Neutrophil (primary cell): Measurements from ENCODE around the gene GATC.

ENCODE experiments used
- H3K27ac ChIP-seq: fragments of 200-600 bp; sonication (generic); 2 replicates; pipeline ENCODE4 v1.5.1; 2016; ENCODE audit warnings: mild to moderate bottlenecking, moderate library complexity
- H3K27me3 ChIP-seq: fragments of 200-600 bp; sonication (generic); 2 replicates; pipeline ENCODE4 v1.6.0; 2016; ENCODE audit warnings: mild to moderate bottlenecking
- H3K36me3 ChIP-seq: fragments of 200-600 bp; sonication (generic); 2 replicates; pipeline ENCODE4 v1.5.1; 2017
- H3K4me1 ChIP-seq, 2 experiments: fragments of 200-600 bp in 1 of 2; sonication (generic) in 1 of 2; 1 replicate in 1 of 2; 2 replicates in 1 of 2; pipeline versions ENCODE4 v1.5.1 to v1.6.1; 2013 to 2016; ENCODE audit warnings: low read depth in 1 of 2, low read length in 1 of 2, mild to moderate bottlenecking in 1 of 2, moderate library complexity in 1 of 2; ENCODE audit not compliant: control insufficient read depth in 1 of 2, insufficient read depth in 1 of 2
- H3K4me3 ChIP-seq, 2 experiments: fragments of 200-600 bp in 1 of 2; sonication (generic) in 1 of 2; 1 replicate in 1 of 2; 2 replicates in 1 of 2; pipeline ENCODE4 v1.5.1; 2013 to 2016; ENCODE audit warnings: low read depth in 1 of 2, low read length in 1 of 2, mild to moderate bottlenecking in 1 of 2, moderate library complexity in 1 of 2
- H3K9me3 ChIP-seq: fragments of 200-600 bp; sonication (generic); 2 replicates; pipeline ENCODE4 v1.5.1; 2016
- TF ChIP-seq, protein P1 (sequence below): fragments of 200-600 bp; sonication (generic); IDR thresholded peaks from 2 replicates; pipeline ENCODE4 v1.5.1; 2016; ENCODE audit warnings: antibody characterized with exemption

Gene GATC

DNA sequence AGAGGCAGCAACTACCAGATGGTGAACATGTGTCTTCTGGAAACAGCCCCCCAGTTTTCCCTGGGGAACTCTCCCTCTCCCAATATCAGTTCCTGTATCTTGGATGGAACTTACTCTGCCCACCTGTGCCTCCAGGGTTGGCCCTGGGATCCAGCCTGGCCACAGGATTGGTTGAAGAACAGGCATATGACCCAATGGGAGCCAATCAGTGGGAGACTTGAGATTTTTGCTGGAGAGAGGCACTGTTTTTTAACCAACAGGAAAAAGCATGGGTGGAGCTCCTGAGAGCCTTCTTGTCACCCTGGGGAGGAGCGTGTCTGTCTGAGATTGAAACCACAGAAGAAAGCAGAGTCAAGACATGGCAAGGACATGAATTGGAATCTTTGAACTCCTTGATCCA lies 42.0 kb upstream of the GATC start:
- peaks cover 38% of the 10 kb centered on the region for H3K27me3 ChIP-seq

DNA sequence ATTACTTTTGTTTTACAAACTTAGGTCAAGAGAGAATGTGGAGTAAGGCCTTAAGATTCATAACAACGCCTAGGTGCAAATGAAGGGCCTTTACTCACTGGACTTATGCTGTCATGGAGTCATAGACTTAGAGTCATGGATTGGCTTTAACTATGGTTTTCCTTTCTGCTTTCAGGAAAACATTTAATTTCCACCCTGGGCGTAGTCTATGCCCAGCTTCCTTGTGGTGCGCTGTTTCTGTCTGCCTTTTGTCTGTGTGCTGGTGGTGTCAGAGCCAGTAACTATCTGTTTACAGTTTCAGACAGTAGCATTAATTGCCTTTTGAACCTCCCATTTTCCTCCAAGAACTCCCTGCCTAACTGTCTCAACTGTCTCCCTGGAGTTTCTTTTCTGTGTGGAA lies 40.2 kb upstream of the GATC start:
- Histone ChIP-seq H3K27me3 (peaks cover 26% of the 10 kb centered on the region), H3K36me3 (no peaks in the 10 kb centered on the region), H3K9me3 (no peaks in the 10 kb centered on the region), H3K27ac (no peak overlapping the region), H3K4me1 (no peaks in the 10 kb centered on the region), H3K4me3 (no peak overlapping the region)
- TF ChIP-seq, protein P1, sequence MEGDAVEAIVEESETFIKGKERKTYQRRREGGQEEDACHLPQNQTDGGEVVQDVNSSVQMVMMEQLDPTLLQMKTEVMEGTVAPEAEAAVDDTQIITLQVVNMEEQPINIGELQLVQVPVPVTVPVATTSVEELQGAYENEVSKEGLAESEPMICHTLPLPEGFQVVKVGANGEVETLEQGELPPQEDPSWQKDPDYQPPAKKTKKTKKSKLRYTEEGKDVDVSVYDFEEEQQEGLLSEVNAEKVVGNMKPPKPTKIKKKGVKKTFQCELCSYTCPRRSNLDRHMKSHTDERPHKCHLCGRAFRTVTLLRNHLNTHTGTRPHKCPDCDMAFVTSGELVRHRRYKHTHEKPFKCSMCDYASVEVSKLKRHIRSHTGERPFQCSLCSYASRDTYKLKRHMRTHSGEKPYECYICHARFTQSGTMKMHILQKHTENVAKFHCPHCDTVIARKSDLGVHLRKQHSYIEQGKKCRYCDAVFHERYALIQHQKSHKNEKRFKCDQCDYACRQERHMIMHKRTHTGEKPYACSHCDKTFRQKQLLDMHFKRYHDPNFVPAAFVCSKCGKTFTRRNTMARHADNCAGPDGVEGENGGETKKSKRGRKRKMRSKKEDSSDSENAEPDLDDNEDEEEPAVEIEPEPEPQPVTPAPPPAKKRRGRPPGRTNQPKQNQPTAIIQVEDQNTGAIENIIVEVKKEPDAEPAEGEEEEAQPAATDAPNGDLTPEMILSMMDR = no peak

More for the DNA sequence above, 42.0 kb upstream of the GATC start:
- H3K36me3 ChIP-seq = no peaks in the 10 kb centered on the region
- no peaks in the 10 kb centered on the region for H3K9me3 ChIP-seq
- no peaks in the 10 kb centered on the region for H3K4me1 ChIP-seq
- H3K4me3 ChIP-seq = no peak overlapping the region
- H3K27ac ChIP-seq = no peak overlapping the region
- TF ChIP-seq, protein P1 = no peak

DNA sequence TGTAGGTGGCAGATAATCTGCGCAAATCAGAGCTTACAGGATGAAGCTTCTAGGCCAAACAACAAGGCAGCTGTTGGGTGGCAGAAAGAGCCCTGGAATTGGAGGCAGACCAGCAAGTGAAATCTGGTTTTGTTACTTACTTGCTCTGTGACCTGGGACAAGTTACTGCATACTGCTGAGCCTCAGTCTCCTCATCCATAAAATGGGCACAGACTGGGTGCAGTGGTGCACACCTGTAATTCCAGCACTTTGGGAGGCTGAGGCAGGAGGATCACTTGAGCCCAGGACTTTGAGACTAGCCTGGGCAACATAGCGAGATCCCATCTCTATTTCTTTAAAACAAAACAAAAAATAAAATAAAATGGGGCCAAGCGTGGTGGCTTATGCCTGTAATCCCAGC lies 39.7 kb upstream of the GATC start:
- Histone ChIP-seq H3K27me3 (peaks cover 22% of the 10 kb centered on the region), H3K4me3 (no peak overlapping the region), H3K9me3 (no peaks in the 10 kb centered on the region), H3K27ac (no peak overlapping the region), H3K36me3 (no peaks in the 10 kb centered on the region), H3K4me1 (no peaks in the 10 kb centered on the region)
- TF ChIP-seq, protein P1 = no peak

DNA sequence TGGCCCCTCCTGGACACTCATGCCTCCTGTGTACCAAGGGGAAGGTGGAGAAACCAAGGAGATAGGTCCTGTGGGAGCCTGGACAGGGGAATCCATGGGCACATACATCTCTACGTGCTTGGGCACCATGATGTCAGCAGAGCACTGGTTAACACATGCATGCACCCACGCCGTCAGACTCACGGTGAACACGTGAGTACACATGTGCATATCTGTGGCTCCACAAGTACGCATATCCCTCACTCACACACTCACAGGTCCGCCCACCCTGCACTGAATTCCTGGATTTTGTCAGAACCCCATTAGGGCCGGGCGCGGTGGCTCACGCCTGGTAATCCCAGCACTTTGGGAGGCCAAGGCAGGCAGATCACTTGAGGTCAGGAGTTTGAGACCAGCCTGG lies 37.5 kb upstream of the GATC start:
- Histone ChIP-seq H3K9me3 (no peaks in the 10 kb centered on the region), H3K27me3 (peaks cover 7% of the 10 kb centered on the region), H3K4me3 (no peak overlapping the region), H3K36me3 (no peaks in the 10 kb centered on the region), H3K27ac (no peak overlapping the region), H3K4me1 (no peaks in the 10 kb centered on the region)
- TF ChIP-seq, protein P1 = no peak

DNA sequence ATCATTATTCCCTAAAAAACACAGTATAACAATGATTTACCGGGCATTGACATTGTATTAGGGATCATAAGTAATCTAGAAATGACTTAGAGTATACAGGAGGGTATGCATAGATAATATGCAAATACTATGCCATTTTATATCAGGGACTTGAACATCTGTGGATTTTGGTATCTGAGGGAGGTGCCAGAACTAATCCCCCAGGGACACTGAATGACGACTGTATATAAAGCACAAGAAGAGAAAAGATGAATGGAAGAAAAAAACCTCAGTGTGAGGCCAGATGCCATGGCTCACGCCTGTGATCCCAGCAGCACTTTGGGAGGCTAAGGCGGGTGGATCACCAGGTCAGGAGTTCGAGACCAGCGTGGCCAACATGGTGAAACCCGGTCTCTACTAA lies 33.8 kb upstream of the GATC start:
- Histone ChIP-seq H3K27me3 (no peaks in the 10 kb centered on the region), H3K36me3 (no peaks in the 10 kb centered on the region), H3K4me3 (no peak overlapping the region), H3K9me3 (no peaks in the 10 kb centered on the region), H3K4me1 (no peaks in the 10 kb centered on the region), H3K27ac (no peak overlapping the region)
- TF ChIP-seq, protein P1 = no peak
